Peyer's patch (tissue), 4 donors: ENCODE measurements around the gene ARG1. TPM values are rescaled to one million over a fixed set of nuclear protein-coding genes. Genes with fewer than 3 reads are reported as not detected.

Experiments
- DNase-seq, 3 donors: peaks; one replicate each; pipeline ENCODE4 v3.0.0-alpha.2; 2017 to 2019
- H3K27ac ChIP-seq, 4 donors: fragments of 200-600 bp; sonication (generic); one replicate each; pipeline ENCODE4 v1.5.1; 2016 to 2019
- H3K27me3 ChIP-seq, 2 donors: fragments of 200-600 bp; sonication (generic); one replicate each; pipeline ENCODE4 v1.5.1; 2019
- H3K36me3 ChIP-seq, 3 donors: fragments of 200-600 bp; sonication (generic); one replicate each; pipeline ENCODE4 v1.5.1; 2016 to 2019
- H3K4me1 ChIP-seq, 4 donors: fragments of 200-600 bp; sonication (generic); one replicate each; pipeline ENCODE4 v1.5.1; 2016 to 2019
- H3K4me3 ChIP-seq, 4 donors: fragments of 200-600 bp; sonication (generic); 1 replicate in 3 of 4; 2 replicates in 1 of 4; pipeline ENCODE4 v1.5.1; 2016 to 2019; ENCODE audit warnings: mild to moderate bottlenecking in 1 of 4
- H3K9me3 ChIP-seq, 4 donors: fragments of 200-600 bp; sonication (generic); one replicate each; pipeline ENCODE4 v1.5.1; 2016 to 2019; ENCODE audit warnings: mild to moderate bottlenecking in 1 of 4
- POLR2A ChIP-seq, 2 donors: fragments of 450-650 bp; IDR thresholded peaks; one replicate each; pipeline ENCODE4 v1.5.1; 2017; ENCODE audit warnings: antibody characterized with exemption in 2 of 2, mild to moderate bottlenecking in 2 of 2, moderate library complexity in 2 of 2
- total RNA-seq, 4 donors: library from RNA; depleted of rRNA; stranded (reverse); fragments of >200 nt; gene quantifications; one replicate each; pipeline ENCODE4 v1.1.0, GENCODE V29; 2016
- TF ChIP-seq, protein P1 (sequence below), 6 experiments: fragments of 450-650 bp in 4 of 6; fragments of 200-600 bp in 2 of 6; sonication (generic) in 1 of 6; IDR thresholded peaks; one replicate each; pipeline ENCODE4 v1.5.1; 2017 to 2019; ENCODE audit warnings: antibody characterized with exemption in 6 of 6, mild to moderate bottlenecking in 3 of 6, moderate library complexity in 1 of 6

ARG1 gene
- total RNA-seq, 4 donors from 2014 or later, result not detected

DNA sequence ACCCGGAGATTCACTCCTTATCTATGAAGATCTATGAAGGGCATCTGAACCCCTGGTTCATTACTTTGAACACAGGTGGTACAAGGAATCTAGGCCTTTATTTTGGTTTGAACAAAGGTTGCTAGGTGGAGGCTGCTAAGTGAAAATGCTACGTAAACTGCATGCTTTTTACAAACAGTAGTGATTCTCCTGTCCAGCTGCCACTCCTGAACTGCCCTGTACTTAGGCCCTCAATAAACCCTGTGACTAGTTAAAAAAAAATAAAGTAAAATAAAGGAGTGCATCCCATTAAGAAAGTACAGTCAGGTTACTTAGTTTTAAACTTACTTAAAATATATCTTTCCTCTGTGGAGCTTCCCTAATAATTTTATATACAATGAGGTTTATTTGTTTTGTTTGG is 27.7 kb upstream of the ARG1 start:
- no peak overlapping the region for H3K4me3 ChIP-seq
- no peak overlapping the region for H3K27ac ChIP-seq
- DNase-seq, result no peak
- no peaks in the 10 kb centered on the region for H3K36me3 ChIP-seq
- no peaks in the 10 kb centered on the region for H3K4me1 ChIP-seq
- H3K9me3 ChIP-seq, result no peaks in the 10 kb centered on the region
- TF ChIP-seq, protein P1, sequence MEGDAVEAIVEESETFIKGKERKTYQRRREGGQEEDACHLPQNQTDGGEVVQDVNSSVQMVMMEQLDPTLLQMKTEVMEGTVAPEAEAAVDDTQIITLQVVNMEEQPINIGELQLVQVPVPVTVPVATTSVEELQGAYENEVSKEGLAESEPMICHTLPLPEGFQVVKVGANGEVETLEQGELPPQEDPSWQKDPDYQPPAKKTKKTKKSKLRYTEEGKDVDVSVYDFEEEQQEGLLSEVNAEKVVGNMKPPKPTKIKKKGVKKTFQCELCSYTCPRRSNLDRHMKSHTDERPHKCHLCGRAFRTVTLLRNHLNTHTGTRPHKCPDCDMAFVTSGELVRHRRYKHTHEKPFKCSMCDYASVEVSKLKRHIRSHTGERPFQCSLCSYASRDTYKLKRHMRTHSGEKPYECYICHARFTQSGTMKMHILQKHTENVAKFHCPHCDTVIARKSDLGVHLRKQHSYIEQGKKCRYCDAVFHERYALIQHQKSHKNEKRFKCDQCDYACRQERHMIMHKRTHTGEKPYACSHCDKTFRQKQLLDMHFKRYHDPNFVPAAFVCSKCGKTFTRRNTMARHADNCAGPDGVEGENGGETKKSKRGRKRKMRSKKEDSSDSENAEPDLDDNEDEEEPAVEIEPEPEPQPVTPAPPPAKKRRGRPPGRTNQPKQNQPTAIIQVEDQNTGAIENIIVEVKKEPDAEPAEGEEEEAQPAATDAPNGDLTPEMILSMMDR (IDR thresholded peaks at IDR 0.05), result no peak
- H3K27me3 ChIP-seq, result no peaks in the 10 kb centered on the region

GRCh38 chr6:131547488-131547887 is 25.5 kb upstream of the ARG1 start:
- Histone ChIP-seq H3K36me3 (no peaks in the 10 kb centered on the region), H3K27ac (no peak overlapping the region), H3K4me1 (no peaks in the 10 kb centered on the region), H3K27me3 (no peaks in the 10 kb centered on the region), H3K9me3 (no peaks in the 10 kb centered on the region), H3K4me3 (no peak overlapping the region)
- DNase-seq, result no peak
- no peak for TF ChIP-seq POLR2A (IDR thresholded peaks at IDR 0.05)
- TF ChIP-seq, protein P1 (IDR thresholded peaks at IDR 0.05), result no peak

- H3K36me3 ChIP-seq, result no peaks in the 10 kb centered on the region
- no peaks in the 10 kb centered on the region for H3K9me3 ChIP-seq
- no peak overlapping the region for H3K27ac ChIP-seq
- no peak for DNase-seq
- H3K4me1 ChIP-seq, result no peaks in the 10 kb centered on the region
- H3K4me3 ChIP-seq, result no peak overlapping the region
- TF ChIP-seq POLR2A (IDR thresholded peaks at IDR 0.05), result no peak
- TF ChIP-seq, protein P1 (IDR thresholded peaks at IDR 0.05), result no peak
- H3K27me3 ChIP-seq, result no peaks in the 10 kb centered on the region
Measured at GRCh38 chr6:131548441-131548840, 24.6 kb upstream of the ARG1 start.

- H3K27ac ChIP-seq, result no peak overlapping the region
- H3K27me3 ChIP-seq, result no peaks in the 10 kb centered on the region
- no peaks in the 10 kb centered on the region for H3K4me1 ChIP-seq
- H3K36me3 ChIP-seq, result no peaks in the 10 kb centered on the region
- no peak for DNase-seq
- TF ChIP-seq, protein P1 (IDR thresholded peaks at IDR 0.05), result no peak
- TF ChIP-seq POLR2A (IDR thresholded peaks at IDR 0.05), result no peak
- no peaks in the 10 kb centered on the region for H3K9me3 ChIP-seq
- H3K4me3 ChIP-seq, result no peak overlapping the region
Measured at GRCh38 chr6:131549811-131550210, 23.2 kb upstream of the ARG1 start.

- H3K9me3 ChIP-seq, result no peaks in the 10 kb centered on the region
- no peak overlapping the region for H3K4me3 ChIP-seq
- H3K4me1 ChIP-seq, result no peaks in the 10 kb centered on the region
- no peaks in the 10 kb centered on the region for H3K27me3 ChIP-seq
- H3K36me3 ChIP-seq, result no peaks in the 10 kb centered on the region
- H3K27ac ChIP-seq, result no peak overlapping the region
- no peak for DNase-seq
- TF ChIP-seq, protein P1 (IDR thresholded peaks at IDR 0.05), result no peak
- no peak for TF ChIP-seq POLR2A (IDR thresholded peaks at IDR 0.05)
Measured at GRCh38 chr6:131551902-131552301, 21.1 kb upstream of the ARG1 start.

DNA sequence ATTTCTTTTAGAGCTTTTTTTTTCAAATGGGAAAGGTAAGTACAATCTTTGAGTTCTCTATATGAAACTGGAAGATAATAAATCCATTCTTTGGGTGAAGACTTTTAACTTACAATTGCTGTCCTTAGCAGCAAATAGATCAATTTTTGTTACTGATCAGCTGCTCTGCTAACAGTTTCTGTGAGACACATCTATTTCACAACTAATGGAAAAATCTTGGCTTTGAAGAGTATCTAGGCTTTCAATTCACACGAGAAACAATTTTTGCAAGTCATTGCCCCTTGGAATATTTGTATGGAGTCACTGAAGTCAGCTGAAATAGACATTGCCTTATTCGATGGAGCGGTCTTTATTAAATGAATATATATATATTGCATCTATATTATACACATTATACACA is 20.5 kb upstream of the ARG1 start:
- Histone ChIP-seq H3K4me1 (no peaks in the 10 kb centered on the region), H3K36me3 (no peaks in the 10 kb centered on the region), H3K4me3 (no peak overlapping the region), H3K27ac (no peak overlapping the region), H3K27me3 (no peaks in the 10 kb centered on the region), H3K9me3 (no peaks in the 10 kb centered on the region)
- TF ChIP-seq, protein P1 (IDR thresholded peaks at IDR 0.05), result no peak
- no peak for TF ChIP-seq POLR2A (IDR thresholded peaks at IDR 0.05)
- DNase-seq, result no peak
